Coronary artery (tissue), 2 donors: Measurements from ENCODE around the gene NCKAP1.
"Not testable (repeated sequence)": the region's sequence is repeated elsewhere in the genome, so short reads cannot be mapped to it uniquely, and the experiment has no call there.

Experiments
- DNase-seq: peaks from one replicate; pipeline ENCODE4 v3.0.0-alpha.2; 2017; ENCODE audit warnings: low spot score
- H3K27ac ChIP-seq, 2 donors: fragments of 200-600 bp; sonication (generic); one replicate each; pipeline ENCODE4 v1.5.1; 2016 to 2019
- H3K4me3 ChIP-seq: fragments of 200-600 bp; sonication (generic); 2 replicates; pipeline ENCODE4 v1.5.1; 2016; ENCODE audit warnings: mild to moderate bottlenecking, moderate library complexity
- CTCF ChIP-seq: fragments of 200-600 bp; sonication (generic); IDR thresholded peaks from one replicate; pipeline ENCODE4 v1.5.1; 2019; ENCODE audit warnings: antibody characterized with exemption

NCKAP1 gene

GRCh38 chr2:183059561-183059960, 21.3 kb upstream of the NCKAP1 start:
- Histone ChIP-seq H3K4me3 (no peak overlapping the region), H3K27ac (no peak overlapping the region)
- no peak for TF ChIP-seq CTCF
- no peak for DNase-seq

- Histone ChIP-seq H3K27ac (no peak overlapping the region), H3K4me3 (no peak overlapping the region)
- no peak for TF ChIP-seq CTCF
- DNase-seq: no peak
Observed at GRCh38 chr2:183057333-183057985, 19.2 kb upstream of the NCKAP1 start.

- no peak for DNase-seq
- no peak for TF ChIP-seq CTCF
- no peak overlapping the region for H3K27ac ChIP-seq
Observed at GRCh38 chr2:183049420-183049819, 11.2 kb upstream of the NCKAP1 start.

GRCh38 chr2:183047486-183048125, 9.3 kb upstream of the NCKAP1 start:
- not testable (repeated sequence) for H3K4me3 ChIP-seq, DNase-seq, H3K27ac ChIP-seq

More at GRCh38 chr2:183049420-183049819, 11.2 kb upstream of the NCKAP1 start:
- no peak overlapping the region for H3K4me3 ChIP-seq

- not testable (repeated sequence) for DNase-seq, H3K4me3 ChIP-seq, H3K27ac ChIP-seq
Observed at GRCh38 chr2:183043580-183043979, 5.3 kb upstream of the NCKAP1 start.

- DNase-seq: no peak
- no peak overlapping the region for H3K4me3 ChIP-seq
- H3K27ac ChIP-seq: no peak overlapping the region
- TF ChIP-seq CTCF: no peak
Observed at GRCh38 chr2:183040604-183041003, 2.3 kb upstream of the NCKAP1 start.

GRCh38 chr2:183037553-183038340, 510 bp downstream of the NCKAP1 start:
- H3K27ac ChIP-seq: peak overlapping the region; percentile 96 to 98
- peak; percentile 78 for DNase-seq

More at GRCh38 chr2:183037553-183038340, 510 bp downstream of the NCKAP1 start:
- H3K4me3 ChIP-seq: peak overlapping the region; percentile 90
- no peak for TF ChIP-seq CTCF
